HG03159 (cell line): ENCODE results near the gene LGR4.

ENCODE experiments used
- ATAC-seq: cut with Tn5 transposase; IDR thresholded peaks from one replicate; pipeline ENCODE4 v1.9.1; 2021; ENCODE audit warnings: mild to moderate bottlenecking, moderate library complexity; ENCODE audit not compliant: unreplicated experiment

LGR4 gene

GRCh38 chr11:27406498-27407354 is 65.9 kb downstream of the LGR4 start:
- ATAC-seq: no peak

GRCh38 chr11:27405134-27405533 is 67.5 kb downstream of the LGR4 start:
- ATAC-seq: no peak

GRCh38 chr11:27404427-27404826 is 68.2 kb downstream of the LGR4 start:
- ATAC-seq: no peak

- ATAC-seq: no peak
Measured at GRCh38 chr11:27403195-27403594, 69.4 kb downstream of the LGR4 start.

- ATAC-seq: no peak
Measured at GRCh38 chr11:27402450-27402849, 70.1 kb downstream of the LGR4 start.

- ATAC-seq: no peak
Measured at GRCh38 chr11:27401833-27402316, 70.7 kb downstream of the LGR4 start.

GRCh38 chr11:27401280-27401832 is 71.2 kb downstream of the LGR4 start:
- no peak for ATAC-seq

- ATAC-seq: no peak
Measured at GRCh38 chr11:27398400-27398770, 74.2 kb downstream of the LGR4 start.

- ATAC-seq: no peak
Measured at GRCh38 chr11:27397624-27398399, 74.8 kb downstream of the LGR4 start.

GRCh38 chr11:27396259-27396839 is 76.2 kb downstream of the LGR4 start:
- no peak for ATAC-seq

GRCh38 chr11:27395556-27396258 is 76.9 kb downstream of the LGR4 start:
- no peak for ATAC-seq

- no peak for ATAC-seq
Measured at GRCh38 chr11:27394781-27395228, 77.8 kb downstream of the LGR4 start.

GRCh38 chr11:27392278-27393114 is 80.1 kb downstream of the LGR4 start:
- ATAC-seq: no peak

- no peak for ATAC-seq
Measured at GRCh38 chr11:27391331-27392015, 81.1 kb downstream of the LGR4 start.

- no peak for ATAC-seq
Measured at GRCh38 chr11:27390318-27391295, 82.0 kb downstream of the LGR4 start.

- no peak for ATAC-seq
Measured at GRCh38 chr11:27388869-27389268, 83.7 kb downstream of the LGR4 start.

- no peak for ATAC-seq
Measured at GRCh38 chr11:27388001-27388400, 84.6 kb downstream of the LGR4 start.

- ATAC-seq: no peak
Measured at GRCh38 chr11:27387362-27387761, 85.2 kb downstream of the LGR4 start.
